Nephron (organoid): Measurements from ENCODE around the gene TWF2.
A peak's percentile ranks its signal among the peaks of the same experiment; 100 is the strongest.

Source experiments
- H3K27ac Mint-ChIP-seq, 3 experiments: 2 replicates each; pipeline ENCODE4 v1.8.0; 2020; ENCODE audit warnings: mixed read lengths in 3 of 3, mild to moderate bottlenecking in 2 of 3, moderate library complexity in 1 of 3
- H3K27me3 Mint-ChIP-seq: 2 replicates; pipeline ENCODE4 v1.8.0; 2021; ENCODE audit warnings: low read depth, mild to moderate bottlenecking, moderate library complexity, mixed read lengths
- H3K36me3 Mint-ChIP-seq: 2 replicates; pipeline ENCODE4 v1.8.0; 2020; ENCODE audit warnings: low read depth, mixed read lengths
- H3K4me1 Mint-ChIP-seq: 2 replicates; pipeline ENCODE4 v1.8.0; 2020; ENCODE audit warnings: mixed read lengths
- H3K4me3 Mint-ChIP-seq, 3 experiments: 2 replicates each; pipeline ENCODE4 v1.8.0; 2020; ENCODE audit warnings: mild to moderate bottlenecking in 3 of 3, mixed read lengths in 3 of 3, moderate library complexity in 2 of 3
- H3K9me3 Mint-ChIP-seq: 2 replicates; pipeline ENCODE4 v1.8.0; 2020; ENCODE audit warnings: mixed read lengths
- TF ChIP-seq, protein P1 (sequence below), 3 experiments: fragments of 200-600 bp; sonication (generic); IDR thresholded peaks; one replicate each; pipeline ENCODE4 v1.5.0; 2021; ENCODE audit warnings: antibody characterized with exemption in 3 of 3; ENCODE audit not compliant: unreplicated experiment in 3 of 3

Gene TWF2

DNA sequence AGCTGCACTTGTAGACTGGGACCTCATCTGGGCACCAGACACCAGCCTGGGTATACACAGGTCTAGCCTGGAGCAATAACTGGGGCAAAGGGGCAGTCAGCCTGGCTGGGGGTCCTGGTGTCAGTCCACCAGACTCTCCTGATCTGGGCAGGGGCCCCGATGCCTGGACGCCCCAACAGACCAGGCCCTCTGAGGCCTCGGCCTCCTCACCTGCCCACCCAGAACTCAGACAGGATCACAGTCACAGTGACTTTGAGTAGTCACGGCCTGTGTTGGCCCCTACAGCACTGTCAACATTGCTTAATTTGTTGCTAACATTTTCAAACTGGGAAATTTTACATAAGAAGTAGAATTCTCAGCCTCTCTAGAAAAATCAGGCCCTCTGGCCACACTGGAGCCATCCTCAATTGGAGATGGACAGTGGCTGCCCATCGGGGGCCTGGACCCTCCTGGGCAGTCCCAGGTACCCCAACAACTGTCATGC, 5.8 kb downstream of the TWF2 start:
- H3K9me3 Mint-ChIP-seq = no peaks in the 10 kb centered on the region
- H3K4me3 Mint-ChIP-seq = no peak overlapping the region
- TF ChIP-seq, protein P1, sequence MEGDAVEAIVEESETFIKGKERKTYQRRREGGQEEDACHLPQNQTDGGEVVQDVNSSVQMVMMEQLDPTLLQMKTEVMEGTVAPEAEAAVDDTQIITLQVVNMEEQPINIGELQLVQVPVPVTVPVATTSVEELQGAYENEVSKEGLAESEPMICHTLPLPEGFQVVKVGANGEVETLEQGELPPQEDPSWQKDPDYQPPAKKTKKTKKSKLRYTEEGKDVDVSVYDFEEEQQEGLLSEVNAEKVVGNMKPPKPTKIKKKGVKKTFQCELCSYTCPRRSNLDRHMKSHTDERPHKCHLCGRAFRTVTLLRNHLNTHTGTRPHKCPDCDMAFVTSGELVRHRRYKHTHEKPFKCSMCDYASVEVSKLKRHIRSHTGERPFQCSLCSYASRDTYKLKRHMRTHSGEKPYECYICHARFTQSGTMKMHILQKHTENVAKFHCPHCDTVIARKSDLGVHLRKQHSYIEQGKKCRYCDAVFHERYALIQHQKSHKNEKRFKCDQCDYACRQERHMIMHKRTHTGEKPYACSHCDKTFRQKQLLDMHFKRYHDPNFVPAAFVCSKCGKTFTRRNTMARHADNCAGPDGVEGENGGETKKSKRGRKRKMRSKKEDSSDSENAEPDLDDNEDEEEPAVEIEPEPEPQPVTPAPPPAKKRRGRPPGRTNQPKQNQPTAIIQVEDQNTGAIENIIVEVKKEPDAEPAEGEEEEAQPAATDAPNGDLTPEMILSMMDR (IDR thresholded peaks at IDR 0.05; ENCODE audit: unreplicated experiment in 3 of 3) = peak in 1 of 3 experiments; percentile 1
- H3K4me1 Mint-ChIP-seq = peaks cover 1% of the 10 kb centered on the region
- H3K27ac Mint-ChIP-seq = no peak overlapping the region
- H3K36me3 Mint-ChIP-seq = peaks cover 6% of the 10 kb centered on the region
- H3K27me3 Mint-ChIP-seq = no peaks in the 10 kb centered on the region

GRCh38 chr3:52232279-52233107, 6.5 kb downstream of the TWF2 start:
- H3K4me1 Mint-ChIP-seq = no peaks in the 10 kb centered on the region
- TF ChIP-seq, protein P1 (IDR thresholded peaks at IDR 0.05; ENCODE audit: unreplicated experiment in 3 of 3) = peak in 2 of 3 experiments; percentile 17 to 18
- H3K36me3 Mint-ChIP-seq = peaks cover 6% of the 10 kb centered on the region
- H3K27ac Mint-ChIP-seq = no peak overlapping the region
- no peaks in the 10 kb centered on the region for H3K9me3 Mint-ChIP-seq
- no peak overlapping the region for H3K4me3 Mint-ChIP-seq
- no peaks in the 10 kb centered on the region for H3K27me3 Mint-ChIP-seq

DNA sequence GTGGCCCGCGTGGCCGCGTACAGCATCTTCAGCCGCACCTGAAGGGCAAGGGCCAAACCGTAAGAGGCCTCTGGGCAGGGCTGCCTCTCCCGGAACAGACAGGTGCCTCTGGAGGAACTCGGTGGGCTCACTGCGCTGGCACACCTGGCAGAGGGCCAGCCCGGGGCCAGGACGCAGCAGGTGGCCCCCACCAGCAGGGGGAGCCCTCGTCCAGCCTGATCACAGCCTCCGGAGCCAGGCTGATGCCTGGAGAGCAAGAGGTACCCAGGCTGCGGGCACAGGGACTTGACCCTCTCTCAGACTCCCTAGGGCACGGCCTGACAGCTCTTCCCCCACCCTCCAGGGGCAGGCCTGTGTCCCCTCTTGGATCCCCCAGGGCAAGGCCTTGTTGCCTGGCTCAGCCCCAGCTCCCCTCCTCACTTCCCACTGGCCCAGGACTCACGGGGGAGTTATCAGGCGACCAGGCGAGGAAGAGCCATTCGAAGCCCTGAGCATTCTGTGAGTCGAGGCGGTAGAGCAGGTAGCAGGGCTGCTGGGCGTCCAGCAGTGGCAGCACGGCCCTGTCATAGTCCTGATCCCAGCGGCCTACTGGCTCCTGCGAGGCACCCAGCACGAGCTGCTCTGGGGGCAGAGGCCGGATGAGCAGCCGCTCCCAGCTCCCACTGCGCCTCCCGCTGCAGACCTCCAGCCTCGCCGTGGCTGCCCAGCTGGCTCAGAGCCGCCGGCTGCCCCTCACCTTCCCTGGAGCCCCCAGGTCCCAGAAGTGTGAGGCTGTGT, 7.3 kb downstream of the TWF2 start:
- no peaks in the 10 kb centered on the region for H3K9me3 Mint-ChIP-seq
- peaks cover 6% of the 10 kb centered on the region for H3K36me3 Mint-ChIP-seq
- no peak overlapping the region for H3K27ac Mint-ChIP-seq
- no peak overlapping the region for H3K4me3 Mint-ChIP-seq
- H3K4me1 Mint-ChIP-seq = no peaks in the 10 kb centered on the region
- TF ChIP-seq, protein P1 (IDR thresholded peaks at IDR 0.05; ENCODE audit: unreplicated experiment in 3 of 3) = peak; percentile 51 to 65 (median 58)
- peaks cover 4% of the 10 kb centered on the region for H3K27me3 Mint-ChIP-seq

- TF ChIP-seq, protein P1 (IDR thresholded peaks at IDR 0.05; ENCODE audit: unreplicated experiment in 3 of 3) = no peak
- Mint-ChIP-seq H3K27me3 (peaks cover 6% of the 10 kb centered on the region), H3K36me3 (peaks cover 6% of the 10 kb centered on the region), H3K4me3 (no peak overlapping the region), H3K27ac (no peak overlapping the region), H3K9me3 (no peaks in the 10 kb centered on the region), H3K4me1 (no peaks in the 10 kb centered on the region)
Measured at GRCh38 chr3:52230889-52231499, 8.0 kb downstream of the TWF2 start.

DNA sequence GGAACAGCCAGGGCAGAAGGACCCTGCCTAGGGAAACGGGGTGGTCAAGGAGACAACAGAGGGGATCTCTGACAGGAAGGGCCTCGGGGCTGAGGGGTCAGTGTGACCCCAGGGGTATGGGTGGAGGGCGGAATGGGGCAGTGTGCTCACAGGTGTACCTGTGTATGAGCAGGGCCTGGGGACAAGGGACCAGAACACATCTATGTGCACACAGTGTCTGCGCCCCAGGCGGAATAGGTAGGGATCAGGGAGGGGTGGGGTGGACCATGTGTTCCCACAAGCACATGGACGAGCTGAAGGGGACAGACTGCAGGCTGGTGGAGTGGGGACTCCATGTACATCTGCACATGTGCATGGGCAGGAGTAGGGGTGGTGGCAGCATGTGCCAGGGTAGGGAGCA, 8.5 kb downstream of the TWF2 start:
- TF ChIP-seq, protein P1 (IDR thresholded peaks at IDR 0.05; ENCODE audit: unreplicated experiment in 3 of 3) = no peak
- H3K27me3 Mint-ChIP-seq = peaks cover 6% of the 10 kb centered on the region
- H3K4me3 Mint-ChIP-seq = no peak overlapping the region

More for the DNA sequence above, 8.5 kb downstream of the TWF2 start:
- Mint-ChIP-seq H3K9me3 (no peaks in the 10 kb centered on the region), H3K27ac (no peak overlapping the region), H3K4me1 (no peaks in the 10 kb centered on the region), H3K36me3 (peaks cover 6% of the 10 kb centered on the region)
